Ishikawa (cell line): ENCODE results near the gene IL4R.

ENCODE experiments used
- CEBPB ChIP-seq: IDR thresholded peaks from 2 replicates; pipeline ENCODE4 v1.6.1; 2012
- EGR1 ChIP-seq: IDR thresholded peaks from 2 replicates; pipeline ENCODE4 v1.6.1; 2012
- EP300 ChIP-seq: IDR thresholded peaks from 2 replicates; pipeline ENCODE4 v1.6.1; 2012; ENCODE audit warnings: borderline replicate concordance
- MAX ChIP-seq: IDR thresholded peaks from 2 replicates; pipeline ENCODE4 v1.6.1; 2012
- RAD21 ChIP-seq: IDR thresholded peaks from 2 replicates; pipeline ENCODE4 v1.6.1; 2012; ENCODE audit warnings: low read depth
- REST ChIP-seq: IDR thresholded peaks from 2 replicates; pipeline ENCODE4 v1.6.1; 2012; ENCODE audit warnings: low read depth, mild to moderate bottlenecking
- TAF1 ChIP-seq: IDR thresholded peaks from 2 replicates; pipeline ENCODE4 v1.6.1; 2012; ENCODE audit warnings: low read depth, mild to moderate bottlenecking
- USF1 ChIP-seq: IDR thresholded peaks from 2 replicates; pipeline ENCODE4 v1.6.1; 2012
- ZBTB7A ChIP-seq: IDR thresholded peaks from 2 replicates; pipeline ENCODE4 v1.6.1; 2012; ENCODE audit warnings: low read depth

GRCh38 chr16:27356794-27357193 is 43.0 kb downstream of the IL4R start:
- TF ChIP-seq EP300 (no peak), CEBPB (no peak), MAX (no peak), ZBTB7A (no peak), RAD21 (no peak), REST (no peak), USF1 (no peak), EGR1 (no peak), TAF1 (no peak)
